ENCODE results near the gene CCDC126.

- TF ChIP-seq CTCF (IDR thresholded peaks at IDR 0.05), result no peak
- no peak for TF ChIP-seq POLR2A (IDR thresholded peaks at IDR 0.05)
Observed at GRCh38 chr7:23622506-23622925, 25.3 kb downstream of the CCDC126 start.
